Vagina (tissue), 2 donors: ENCODE measurements around the gene CFAP141.

Experiments used
- POLR2A ChIP-seq, 2 donors: fragments of 450-650 bp; IDR thresholded peaks; one replicate each; pipeline ENCODE4 v1.6.1; 2017; ENCODE audit warnings: antibody characterized with exemption in 2 of 2, mild to moderate bottlenecking in 2 of 2, moderate library complexity in 2 of 2
- POLR2AphosphoS5 ChIP-seq, 2 donors: sonication (generic); formaldehyde crosslinking; IDR thresholded peaks; one replicate each; pipeline ENCODE4 v1.9.0; 2017; ENCODE audit warnings: antibody characterized with exemption in 2 of 2, mild to moderate bottlenecking in 2 of 2, low read depth in 1 of 2; ENCODE audit not compliant: insufficient read depth in 1 of 2
- TF ChIP-seq, protein P1 (sequence below), 3 experiments: fragments of 450-650 bp in 2 of 3; fragments of 200-600 bp in 1 of 3; sonication (generic) in 1 of 3; IDR thresholded peaks; one replicate each; pipeline ENCODE4 v1.5.1; 2017 to 2019; ENCODE audit warnings: antibody characterized with exemption in 3 of 3, mild to moderate bottlenecking in 2 of 3, moderate library complexity in 2 of 3

DNA sequence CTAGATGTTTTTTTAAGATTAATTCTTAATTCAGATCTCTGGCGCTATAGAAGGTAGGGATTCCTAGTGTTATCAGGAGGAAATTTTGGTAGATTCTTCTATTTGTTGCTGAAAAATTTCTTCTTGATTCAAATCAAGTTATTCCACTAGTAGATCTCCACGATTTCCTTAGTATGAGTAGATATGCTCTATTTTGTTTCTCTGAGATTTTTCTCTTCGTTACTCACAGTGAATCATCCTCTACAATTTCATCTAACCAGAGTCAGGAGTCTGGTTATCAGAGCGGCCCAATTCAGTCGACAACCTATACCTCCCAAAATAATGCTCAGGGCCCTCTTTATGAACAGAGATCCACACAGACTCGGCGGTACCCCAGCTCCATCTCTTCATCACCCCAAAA is 47.5 kb upstream of the CFAP141 start:
- TF ChIP-seq, protein P1, sequence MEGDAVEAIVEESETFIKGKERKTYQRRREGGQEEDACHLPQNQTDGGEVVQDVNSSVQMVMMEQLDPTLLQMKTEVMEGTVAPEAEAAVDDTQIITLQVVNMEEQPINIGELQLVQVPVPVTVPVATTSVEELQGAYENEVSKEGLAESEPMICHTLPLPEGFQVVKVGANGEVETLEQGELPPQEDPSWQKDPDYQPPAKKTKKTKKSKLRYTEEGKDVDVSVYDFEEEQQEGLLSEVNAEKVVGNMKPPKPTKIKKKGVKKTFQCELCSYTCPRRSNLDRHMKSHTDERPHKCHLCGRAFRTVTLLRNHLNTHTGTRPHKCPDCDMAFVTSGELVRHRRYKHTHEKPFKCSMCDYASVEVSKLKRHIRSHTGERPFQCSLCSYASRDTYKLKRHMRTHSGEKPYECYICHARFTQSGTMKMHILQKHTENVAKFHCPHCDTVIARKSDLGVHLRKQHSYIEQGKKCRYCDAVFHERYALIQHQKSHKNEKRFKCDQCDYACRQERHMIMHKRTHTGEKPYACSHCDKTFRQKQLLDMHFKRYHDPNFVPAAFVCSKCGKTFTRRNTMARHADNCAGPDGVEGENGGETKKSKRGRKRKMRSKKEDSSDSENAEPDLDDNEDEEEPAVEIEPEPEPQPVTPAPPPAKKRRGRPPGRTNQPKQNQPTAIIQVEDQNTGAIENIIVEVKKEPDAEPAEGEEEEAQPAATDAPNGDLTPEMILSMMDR (IDR thresholded peaks at IDR 0.05), result no peak
- TF ChIP-seq POLR2AphosphoS5 (IDR thresholded peaks at IDR 0.05; ENCODE audit: insufficient read depth in 1 of 2, low read depth in 1 of 2) (no peak), POLR2A (IDR thresholded peaks at IDR 0.05) (no peak)
